Testis (tissue), 3 donors: ENCODE results near the gene GBF1. TPM values are rescaled to one million over a fixed set of nuclear protein-coding genes. Genes with fewer than 3 reads are reported as not detected.

Source experiments
- DNase-seq: peaks from one replicate; pipeline ENCODE4 v3.0.0-alpha.2; 2019
- H3K27ac ChIP-seq, 2 donors: fragments of 200-600 bp; sonication (generic); one replicate each; pipeline ENCODE4 v1.5.1; 2019
- H3K27me3 ChIP-seq: fragments of 200-600 bp; sonication (generic); one replicate; pipeline ENCODE4 v1.5.1; 2019
- H3K36me3 ChIP-seq: fragments of 200-600 bp; sonication (generic); one replicate; pipeline ENCODE4 v1.5.1; 2017; ENCODE audit warnings: low read depth; ENCODE audit errors: missing control alignments
- H3K4me1 ChIP-seq: fragments of 200-600 bp; sonication (generic); one replicate; pipeline ENCODE4 v1.5.1; 2019
- H3K4me3 ChIP-seq, 2 donors: fragments of 200-600 bp; sonication (generic); one replicate each; pipeline ENCODE4 v1.5.1; 2017 to 2019
- H3K9me3 ChIP-seq: fragments of 200-600 bp; sonication (generic); one replicate; pipeline ENCODE4 v1.5.1; 2017
- POLR2A ChIP-seq: fragments of 450-650 bp; IDR thresholded peaks from one replicate; pipeline ENCODE4 v1.6.1; 2017; ENCODE audit warnings: antibody characterized with exemption, mild to moderate bottlenecking, moderate library complexity
- WGBS, 2 donors: methylation state at CpG; one replicate each; pipeline ENCODE4 v1.1.5; 2018; 5-methylcytosine and 5-hydroxymethylcytosine counted together
- intact Hi-C: fragments of 100-400 bp; cut with DNase I; formaldehyde crosslinking; loops from one replicate; pipeline ENCODE4 v1.15.1; 2023; ENCODE audit warnings: low total_unique reads
- polyA plus RNA-seq: library from polyadenylated mRNA; stranded (reverse); fragments of 350-450 nt; fragmentation: Illumina TruSeq; extraction: RNeasy Lipid Tissue Mini Kit (QIAGEN cat#74804); gene quantifications from one replicate; pipeline ENCODE4 v1.2.3, GENCODE V29; 2014; ENCODE audit warnings: low read depth, low replicate concordance; ENCODE audit not compliant: insufficient read depth
- total RNA-seq, 2 donors: library from RNA; depleted of rRNA; stranded (reverse); fragments of >200 nt; gene quantifications; one replicate each; pipeline ENCODE4 v1.2.3, GENCODE V29; 2016
- TF ChIP-seq, protein P1 (sequence below), 3 experiments: fragments of 450-650 bp in 2 of 3; fragments of 200-600 bp in 1 of 3; sonication (generic) in 1 of 3; IDR thresholded peaks; one replicate each; pipeline ENCODE4 v1.5.1; 2016 to 2019; ENCODE audit warnings: antibody characterized with exemption in 3 of 3, mild to moderate bottlenecking in 2 of 3, moderate library complexity in 1 of 3

Gene GBF1
- total and polyA plus RNA-seq, 3 donors from 2014 or later = 58.2 to 76.4 (median 72.1) TPM

DNA sequence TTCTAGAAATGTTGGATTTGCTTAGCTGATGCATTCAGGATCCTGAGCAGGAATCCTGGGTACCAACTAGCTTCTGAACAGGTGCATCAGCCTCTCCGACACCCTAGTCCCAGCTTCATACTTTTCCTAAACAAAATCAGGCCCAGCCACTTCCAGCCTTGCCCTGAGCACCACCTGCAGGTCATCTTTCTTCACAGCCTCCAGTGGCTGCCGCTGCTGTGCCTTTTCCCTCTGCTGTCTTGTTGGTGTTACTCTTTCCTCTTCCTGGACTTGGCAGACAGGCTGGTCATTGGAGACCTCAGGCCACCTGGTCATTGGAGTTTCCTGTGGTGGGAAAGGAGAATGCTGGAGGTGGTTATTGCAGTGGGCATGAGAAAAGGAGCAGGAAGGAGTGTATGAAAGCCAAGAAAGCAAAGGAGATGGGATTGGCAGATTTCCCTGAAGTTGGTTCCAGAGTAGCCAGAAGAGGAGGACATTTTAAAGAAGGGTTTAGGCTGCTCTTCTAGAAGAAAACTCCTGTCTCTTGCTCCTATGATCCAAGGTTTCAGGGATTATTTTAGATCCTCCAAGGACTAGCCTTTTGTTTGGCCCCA, 102.0 kb downstream of the GBF1 start:
- 51 to 79% methylated on average over 2 of the region's 2 CpGs for WGBS, 2 donors
- H3K4me3 ChIP-seq = no peak overlapping the region
- intact Hi-C loops = no loop called here
- no peaks in the 10 kb centered on the region for H3K36me3 ChIP-seq
- H3K9me3 ChIP-seq = no peaks in the 10 kb centered on the region
- DNase-seq = peak; percentile 75
- no peaks in the 10 kb centered on the region for H3K4me1 ChIP-seq
- no peak overlapping the region for H3K27ac ChIP-seq
- no peaks in the 10 kb centered on the region for H3K27me3 ChIP-seq
- TF ChIP-seq POLR2A = no peak
- TF ChIP-seq, protein P1, sequence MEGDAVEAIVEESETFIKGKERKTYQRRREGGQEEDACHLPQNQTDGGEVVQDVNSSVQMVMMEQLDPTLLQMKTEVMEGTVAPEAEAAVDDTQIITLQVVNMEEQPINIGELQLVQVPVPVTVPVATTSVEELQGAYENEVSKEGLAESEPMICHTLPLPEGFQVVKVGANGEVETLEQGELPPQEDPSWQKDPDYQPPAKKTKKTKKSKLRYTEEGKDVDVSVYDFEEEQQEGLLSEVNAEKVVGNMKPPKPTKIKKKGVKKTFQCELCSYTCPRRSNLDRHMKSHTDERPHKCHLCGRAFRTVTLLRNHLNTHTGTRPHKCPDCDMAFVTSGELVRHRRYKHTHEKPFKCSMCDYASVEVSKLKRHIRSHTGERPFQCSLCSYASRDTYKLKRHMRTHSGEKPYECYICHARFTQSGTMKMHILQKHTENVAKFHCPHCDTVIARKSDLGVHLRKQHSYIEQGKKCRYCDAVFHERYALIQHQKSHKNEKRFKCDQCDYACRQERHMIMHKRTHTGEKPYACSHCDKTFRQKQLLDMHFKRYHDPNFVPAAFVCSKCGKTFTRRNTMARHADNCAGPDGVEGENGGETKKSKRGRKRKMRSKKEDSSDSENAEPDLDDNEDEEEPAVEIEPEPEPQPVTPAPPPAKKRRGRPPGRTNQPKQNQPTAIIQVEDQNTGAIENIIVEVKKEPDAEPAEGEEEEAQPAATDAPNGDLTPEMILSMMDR (IDR thresholded peaks at IDR 0.05) = peak in 2 of 3 experiments; percentile 30 to 46

DNA sequence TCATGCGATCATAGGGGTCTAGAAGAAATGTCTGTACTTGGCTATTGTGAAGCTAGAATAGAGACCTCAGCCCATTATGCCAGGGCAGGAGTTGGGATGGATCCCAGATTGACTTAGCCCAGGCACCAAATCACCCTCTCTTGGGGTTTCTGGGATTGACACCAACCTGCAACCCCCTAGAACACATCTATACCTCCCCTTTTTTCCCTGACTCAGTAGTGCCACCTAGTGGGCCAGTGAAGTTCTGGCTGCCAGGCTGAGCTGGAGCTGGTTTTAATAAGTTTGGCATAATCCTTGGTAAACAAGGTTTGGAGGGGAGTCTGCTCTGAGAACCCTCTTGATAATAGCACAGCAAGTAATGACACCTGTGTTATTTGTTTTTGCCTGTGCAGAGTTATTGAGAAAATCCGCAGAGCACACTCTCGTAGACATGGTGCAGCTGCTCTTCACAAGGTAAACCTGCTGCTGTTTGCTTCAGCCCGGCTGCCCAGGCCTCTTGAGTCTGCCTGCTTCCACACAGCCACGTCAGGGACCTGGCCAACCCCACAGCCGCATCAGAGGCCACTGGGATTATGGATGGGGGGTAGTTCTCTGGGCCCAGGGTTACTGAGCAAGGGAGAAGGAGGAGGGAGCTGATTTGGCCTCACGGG, 106.9 kb downstream of the GBF1 start:
- H3K27ac ChIP-seq = no peak overlapping the region
- intact Hi-C loops = loop anchor here (5.0 kb wide), 1 partner anchor 120 kb away; no protein-coding TSS in a partner anchor
- peak; percentile 43 for DNase-seq
- no peaks in the 10 kb centered on the region for H3K9me3 ChIP-seq
- 83 to 93% methylated on average over 5 to 7 of the region's 7 CpGs for WGBS, 2 donors
- no peak overlapping the region for H3K4me3 ChIP-seq
- no peak for TF ChIP-seq POLR2A
- TF ChIP-seq, protein P1 (IDR thresholded peaks at IDR 0.05) = peak; percentile 70 to 84 (median 81)
- no peaks in the 10 kb centered on the region for H3K4me1 ChIP-seq
- no peaks in the 10 kb centered on the region for H3K36me3 ChIP-seq
- no peaks in the 10 kb centered on the region for H3K27me3 ChIP-seq

DNA sequence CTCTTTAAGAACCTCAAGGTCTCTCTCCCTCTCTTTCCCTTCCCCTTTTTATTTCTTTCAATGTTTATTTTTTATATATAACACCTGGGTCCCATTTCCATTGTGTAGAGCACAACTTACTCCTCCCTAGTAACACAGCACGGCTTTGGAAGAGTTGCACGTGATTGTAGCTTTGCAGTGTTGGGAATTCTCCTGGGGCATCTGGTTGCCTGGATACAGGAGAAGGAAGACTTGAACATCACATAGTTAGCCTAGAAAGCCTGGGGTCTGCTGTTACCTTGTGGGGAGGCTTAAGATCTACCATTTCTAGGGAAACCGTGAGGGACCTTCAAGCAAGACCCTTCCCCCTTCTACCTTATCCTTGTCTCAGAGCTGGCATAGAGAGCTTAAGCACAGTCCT, 109.1 kb downstream of the GBF1 start:
- intact Hi-C loops = loop anchor here (5.0 kb wide), 1 partner anchor 122 kb away; no protein-coding TSS in a partner anchor
- no peak for DNase-seq
- no peaks in the 10 kb centered on the region for H3K27me3 ChIP-seq
- 74 to 91% methylated on average over 3 of the region's 3 CpGs for WGBS, 2 donors
- H3K9me3 ChIP-seq = no peaks in the 10 kb centered on the region
- no peaks in the 10 kb centered on the region for H3K36me3 ChIP-seq
- H3K4me3 ChIP-seq = no peak overlapping the region
- no peaks in the 10 kb centered on the region for H3K4me1 ChIP-seq
- TF ChIP-seq, protein P1 (IDR thresholded peaks at IDR 0.05) = no peak
- no peak for TF ChIP-seq POLR2A
- no peak overlapping the region for H3K27ac ChIP-seq

DNA sequence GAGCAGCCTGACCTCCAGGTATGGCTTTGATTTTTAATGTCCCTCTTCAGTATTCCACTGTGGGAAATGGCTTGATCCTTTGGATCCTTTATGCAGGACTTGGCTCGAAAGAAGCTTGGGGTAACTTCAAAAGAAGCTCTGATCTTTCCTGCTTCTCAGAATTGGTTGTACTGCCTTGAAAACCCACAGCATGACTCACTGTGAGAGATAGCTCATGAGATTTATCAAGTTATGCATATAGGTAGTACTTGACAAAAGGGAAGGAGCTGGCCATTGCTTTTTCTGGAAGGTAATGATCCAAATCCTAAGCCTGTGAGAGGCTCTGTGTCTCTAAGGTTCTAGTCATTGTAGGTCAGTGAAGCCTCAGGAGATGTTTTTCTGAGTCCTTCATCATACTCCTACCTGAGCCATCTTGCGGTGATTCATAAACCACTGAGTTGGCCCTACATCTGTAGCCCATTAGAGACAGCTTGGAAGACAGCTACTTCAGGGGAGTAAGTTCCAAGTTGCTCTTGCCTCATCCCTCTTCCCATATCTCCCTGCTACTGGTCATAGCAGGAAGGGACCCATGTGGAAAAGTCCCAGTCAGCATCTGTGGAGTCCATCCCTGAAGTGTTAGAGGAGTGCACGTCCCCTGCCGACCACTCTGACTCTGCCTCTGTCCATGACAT, 113.5 kb downstream of the GBF1 start:
- DNase-seq = no peak
- H3K4me3 ChIP-seq = no peak overlapping the region
- intact Hi-C loops = no loop called here
- TF ChIP-seq, protein P1 (IDR thresholded peaks at IDR 0.05) = no peak
- no peak for TF ChIP-seq POLR2A
- H3K27me3 ChIP-seq = no peaks in the 10 kb centered on the region
- H3K9me3 ChIP-seq = no peaks in the 10 kb centered on the region
- H3K27ac ChIP-seq = no peak overlapping the region
- H3K36me3 ChIP-seq = no peaks in the 10 kb centered on the region
- no peaks in the 10 kb centered on the region for H3K4me1 ChIP-seq
- WGBS, 2 donors = 92 to 94% methylated on average over 4 of the region's 4 CpGs
